HG02623 (cell line): ENCODE measurements around the gene FGGY.

Experiments used
- ATAC-seq: cut with Tn5 transposase; IDR thresholded peaks from one replicate; pipeline ENCODE4 v1.9.1; 2021; ENCODE audit warnings: moderate library complexity; ENCODE audit not compliant: unreplicated experiment

FGGY gene

GRCh38 chr1:59315529-59316463, 18.9 kb downstream of the FGGY start:
- ATAC-seq = no peak

DNA sequence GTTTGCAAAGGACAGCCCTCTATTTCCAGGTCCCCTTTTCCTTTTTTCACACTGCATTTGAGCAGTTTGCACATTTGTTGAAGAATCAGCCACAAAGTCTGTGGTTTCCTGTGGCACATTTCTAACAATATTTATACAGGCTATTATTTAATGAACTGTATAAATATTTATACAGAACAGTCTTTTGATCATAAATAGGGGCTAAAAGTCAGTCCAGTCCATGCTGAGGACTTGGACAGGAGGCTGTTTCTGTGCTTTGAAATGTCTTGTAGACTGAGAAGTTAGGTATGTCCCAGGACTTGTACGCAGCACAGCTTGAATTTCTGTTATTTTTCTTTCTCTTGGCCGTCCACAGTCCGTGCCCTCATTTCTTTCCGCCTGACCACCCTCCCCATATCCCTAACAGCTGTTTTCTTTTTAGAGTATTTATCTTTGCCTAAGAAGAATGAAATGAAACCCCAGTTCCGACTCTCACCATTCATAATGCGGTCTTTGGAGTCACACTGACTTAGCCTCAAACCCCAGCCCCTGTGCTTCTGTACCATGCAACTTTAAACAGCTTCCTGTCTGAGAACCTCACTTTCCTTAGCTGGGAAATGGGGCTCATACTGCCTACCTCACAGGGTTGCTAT, 19.7 kb downstream of the FGGY start:
- ATAC-seq = no peak

DNA sequence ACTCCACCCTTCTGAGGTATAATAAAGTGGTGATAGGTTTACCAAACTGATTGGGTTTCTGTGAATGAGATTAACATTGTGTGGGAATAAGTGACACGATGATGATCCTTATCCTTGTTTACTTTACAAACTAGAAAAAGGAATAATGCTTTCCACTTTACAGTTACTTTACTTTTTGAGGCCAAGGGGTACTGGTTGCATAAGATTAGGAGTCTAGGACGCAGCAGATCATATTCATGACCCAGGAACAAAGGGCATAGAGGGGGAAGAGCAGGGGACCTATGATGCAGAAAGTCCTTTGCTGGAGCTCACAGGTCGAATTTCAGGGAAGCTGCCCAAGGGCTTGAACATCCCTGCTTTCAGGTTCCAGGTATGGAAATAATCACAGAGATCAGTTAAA, 20.4 kb downstream of the FGGY start:
- ATAC-seq = no peak

GRCh38 chr1:59317780-59318179, 20.9 kb downstream of the FGGY start:
- no peak for ATAC-seq

GRCh38 chr1:59318271-59318860, 21.5 kb downstream of the FGGY start:
- ATAC-seq = no peak

DNA sequence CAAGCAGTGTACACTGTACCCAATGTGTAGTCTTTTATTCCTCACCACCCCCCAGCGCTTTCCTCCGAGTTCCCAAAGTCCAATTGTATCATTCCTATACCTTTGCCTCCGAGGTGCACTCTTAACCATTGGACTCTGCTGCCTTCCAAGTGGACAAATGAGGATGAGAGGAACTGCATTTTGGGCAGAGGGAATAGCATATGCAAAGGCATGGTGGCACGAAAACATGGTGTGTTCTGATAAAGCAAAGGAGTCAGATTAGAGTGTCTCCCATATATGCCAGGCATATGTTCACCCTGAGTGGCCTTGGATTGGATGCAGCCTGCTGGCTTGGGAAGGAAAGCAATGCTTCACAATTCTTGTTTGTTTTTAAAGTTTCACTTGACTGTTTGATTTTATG, 25.5 kb downstream of the FGGY start:
- ATAC-seq = no peak

DNA sequence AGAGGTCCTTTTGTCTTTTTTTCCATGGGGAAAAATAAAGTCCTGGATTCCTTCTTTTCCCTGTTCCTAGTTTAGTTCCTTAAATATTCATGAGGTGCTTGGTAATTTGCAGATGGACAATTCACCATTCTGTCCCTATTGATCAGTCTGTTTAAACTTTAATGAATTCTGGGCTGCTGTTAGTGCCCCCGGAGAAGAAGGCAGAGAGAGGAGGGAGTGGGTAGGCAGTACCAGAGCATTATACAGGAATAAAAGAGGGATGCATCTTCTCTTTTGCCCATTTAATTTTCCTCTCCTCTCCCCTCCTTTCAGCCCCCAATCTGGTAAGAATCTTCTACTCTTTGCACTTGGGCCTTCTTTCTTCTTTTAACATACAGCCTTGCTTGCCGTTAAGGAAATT, 25.9 kb downstream of the FGGY start:
- no peak for ATAC-seq

DNA sequence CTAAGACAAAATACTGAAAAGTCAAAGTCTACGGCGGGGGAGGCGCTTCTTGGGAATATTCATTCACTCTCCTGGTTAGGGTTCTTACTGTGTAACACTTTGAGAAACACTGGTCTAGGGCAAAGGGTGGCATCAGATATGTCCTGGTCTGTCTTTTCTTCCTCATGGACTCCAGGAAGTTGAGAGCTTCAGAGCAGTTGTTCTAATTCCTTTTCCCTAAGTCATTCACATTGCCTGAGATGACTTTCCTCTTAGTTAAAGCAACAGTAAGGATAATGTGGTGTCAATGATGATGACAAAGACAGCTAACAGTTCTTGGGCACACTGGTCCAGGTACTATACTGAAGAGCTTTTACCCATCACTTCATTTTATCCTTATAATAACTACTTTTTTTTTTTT, 27.0 kb downstream of the FGGY start:
- ATAC-seq = no peak

DNA sequence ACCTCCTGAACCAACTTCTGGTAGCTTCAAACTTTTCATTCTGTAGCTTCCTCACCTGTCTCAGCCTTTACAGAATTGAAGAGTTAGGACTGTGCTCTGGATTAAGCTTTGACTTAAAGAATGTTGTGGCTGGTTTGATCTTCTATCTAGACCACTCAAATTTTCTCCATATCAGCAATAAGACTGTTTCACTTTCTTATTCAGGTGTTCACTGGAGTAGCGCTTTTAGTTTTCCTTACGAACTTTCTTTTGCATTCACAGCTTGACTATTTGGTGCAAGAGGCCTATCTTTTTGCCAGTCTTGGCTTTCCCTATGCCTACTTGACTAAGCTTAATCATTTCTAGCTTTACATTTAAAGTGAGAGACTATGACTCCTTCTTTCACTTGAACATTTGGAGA, 31.5 kb downstream of the FGGY start:
- ATAC-seq = no peak

- ATAC-seq = no peak
Measured at GRCh38 chr1:59329412-59330053, 32.6 kb downstream of the FGGY start.

DNA sequence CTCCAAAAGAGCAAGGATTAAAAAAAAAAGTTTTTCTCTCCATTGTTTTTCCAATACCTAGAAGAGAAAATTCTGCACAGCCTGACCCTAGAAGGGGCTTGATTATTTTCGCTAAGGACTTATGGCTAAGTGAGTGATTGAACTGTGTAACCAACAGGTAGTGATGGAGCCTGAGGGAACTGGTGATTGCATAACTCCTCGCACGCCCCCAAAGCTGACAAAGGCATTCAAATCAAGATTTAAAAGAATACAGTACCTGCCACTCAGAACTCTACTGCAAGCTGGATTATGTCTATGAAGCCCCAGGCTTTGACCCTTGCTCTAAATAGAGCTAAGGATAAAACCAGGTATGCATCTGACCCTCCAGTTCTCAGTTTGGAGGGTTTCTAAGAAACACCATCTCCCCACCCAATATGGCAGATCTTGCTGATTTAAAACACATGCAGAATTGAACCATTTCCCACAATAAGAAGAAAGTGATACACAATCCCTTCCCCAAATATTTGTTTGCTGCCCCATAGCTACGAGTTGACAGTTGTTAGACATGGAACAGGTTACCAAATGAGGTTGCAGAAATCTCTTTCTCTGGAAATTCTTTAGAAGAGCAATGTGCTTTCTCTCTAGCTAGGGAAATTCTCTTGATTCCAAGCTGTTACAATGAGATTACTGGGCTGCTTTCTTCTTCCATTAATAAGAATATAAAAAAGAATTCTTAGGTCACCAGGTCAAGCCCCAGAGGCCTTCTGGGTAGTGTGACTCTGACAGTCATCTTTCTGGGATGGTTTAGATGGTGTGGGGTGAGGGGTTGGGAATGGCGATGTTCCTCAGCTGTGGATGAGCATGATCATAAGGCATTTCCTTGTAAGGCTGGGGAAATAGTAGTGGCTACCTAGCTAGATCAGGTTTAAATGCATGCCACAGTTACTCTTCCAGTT, 35.1 kb downstream of the FGGY start:
- no peak for ATAC-seq

DNA sequence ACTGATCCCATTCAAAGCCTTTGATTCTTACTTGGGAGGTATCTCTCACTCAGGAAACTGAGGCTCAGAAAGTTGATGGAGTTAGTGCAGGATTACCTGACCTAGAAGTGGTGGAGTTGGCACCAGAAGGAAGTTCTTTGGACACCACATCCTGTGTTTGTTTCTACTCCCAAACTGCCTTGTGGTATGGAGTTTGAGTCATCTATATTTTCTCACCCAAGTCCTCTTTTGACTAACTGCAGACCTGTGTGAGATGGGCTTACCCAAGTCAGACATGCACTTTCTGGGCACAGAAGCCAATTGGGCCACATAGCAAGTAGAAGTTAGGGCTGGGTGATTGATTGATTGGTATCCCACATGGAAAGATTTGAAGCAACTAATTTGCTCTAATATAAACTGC, 36.1 kb downstream of the FGGY start:
- no peak for ATAC-seq

DNA sequence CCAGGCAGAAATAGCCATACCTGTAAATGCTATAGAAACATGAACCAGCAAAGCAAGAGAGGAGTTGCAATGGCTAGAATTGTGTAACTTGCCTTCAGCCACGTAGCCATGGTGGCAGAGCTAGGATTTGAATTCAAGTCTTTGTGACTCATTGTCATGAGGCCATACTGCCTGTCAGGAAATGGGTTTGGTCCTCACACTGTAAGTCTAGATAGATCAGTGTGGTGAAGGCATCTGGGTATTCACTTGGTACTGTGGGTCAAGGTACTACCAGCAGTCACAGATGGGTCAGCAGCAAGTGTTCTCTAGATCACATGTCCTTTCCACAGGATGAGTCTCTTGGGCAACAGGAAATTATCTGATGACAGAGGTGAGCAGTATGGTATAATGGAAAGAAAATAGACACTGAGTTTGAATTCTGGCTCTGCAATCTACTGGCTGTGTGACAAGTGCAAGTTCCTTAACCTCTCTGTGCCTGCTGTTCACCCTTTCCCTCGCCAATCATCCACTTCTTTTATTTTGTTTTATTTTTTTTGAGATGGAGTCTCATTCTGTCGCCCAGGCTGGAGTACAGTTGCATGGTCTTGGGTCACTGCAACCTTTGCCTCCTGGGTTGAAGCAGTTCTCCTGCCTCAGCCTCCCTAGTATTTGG, 36.9 kb downstream of the FGGY start:
- ATAC-seq = no peak

GRCh38 chr1:59340411-59341307, 43.8 kb downstream of the FGGY start:
- ATAC-seq = no peak

GRCh38 chr1:59342801-59343575, 46.1 kb downstream of the FGGY start:
- no peak for ATAC-seq

DNA sequence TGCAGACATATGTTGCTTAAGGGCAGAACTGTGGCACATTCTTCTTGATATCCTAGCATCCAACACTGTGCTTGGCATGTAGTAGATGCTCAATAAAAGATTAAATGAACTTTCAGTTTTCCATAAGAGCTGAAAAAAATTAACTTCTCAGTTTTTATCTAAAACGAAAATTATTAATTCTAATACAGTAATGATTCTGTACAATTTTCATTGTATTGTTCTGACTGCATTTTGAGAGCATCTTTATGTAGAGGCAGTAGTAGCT, 46.6 kb downstream of the FGGY start:
- ATAC-seq = no peak

DNA sequence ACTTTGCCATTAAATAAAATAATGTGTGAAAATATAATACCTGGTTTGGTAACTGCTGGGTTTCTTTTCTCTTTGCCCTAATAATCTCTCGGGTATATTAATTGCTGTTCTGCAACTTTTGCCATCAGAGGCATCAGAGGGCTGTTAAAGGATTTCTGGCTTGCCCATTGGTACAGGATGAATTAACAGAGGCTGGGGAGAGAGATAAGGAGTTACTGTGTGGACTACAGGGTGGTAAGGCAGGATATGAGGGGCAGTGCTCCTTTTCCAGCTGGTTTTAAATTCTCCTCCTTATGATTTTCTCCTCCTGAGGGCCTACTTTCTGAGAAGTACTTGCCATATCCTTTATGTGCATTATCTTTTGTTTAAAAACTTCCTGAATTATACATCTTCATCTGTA, 48.3 kb downstream of the FGGY start:
- ATAC-seq = no peak

DNA sequence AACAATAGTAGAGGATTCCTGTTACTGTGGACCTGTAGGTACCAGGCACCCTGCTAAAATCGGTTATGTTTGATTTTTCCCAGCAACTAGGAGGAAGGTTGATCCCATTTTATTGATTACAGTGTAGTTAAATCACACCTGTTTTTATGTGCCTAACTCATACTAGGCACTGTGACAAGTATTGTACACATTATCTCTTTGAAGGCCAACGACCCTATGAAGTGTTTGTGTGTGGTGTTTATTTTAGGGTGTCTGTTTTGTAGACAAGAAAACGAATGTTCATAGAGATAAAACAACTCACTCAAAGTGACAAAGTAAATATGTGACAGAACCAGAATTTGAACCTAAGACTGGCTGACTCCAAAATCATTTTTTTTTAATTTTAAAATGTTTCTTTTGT, 49.5 kb downstream of the FGGY start:
- ATAC-seq = no peak

DNA sequence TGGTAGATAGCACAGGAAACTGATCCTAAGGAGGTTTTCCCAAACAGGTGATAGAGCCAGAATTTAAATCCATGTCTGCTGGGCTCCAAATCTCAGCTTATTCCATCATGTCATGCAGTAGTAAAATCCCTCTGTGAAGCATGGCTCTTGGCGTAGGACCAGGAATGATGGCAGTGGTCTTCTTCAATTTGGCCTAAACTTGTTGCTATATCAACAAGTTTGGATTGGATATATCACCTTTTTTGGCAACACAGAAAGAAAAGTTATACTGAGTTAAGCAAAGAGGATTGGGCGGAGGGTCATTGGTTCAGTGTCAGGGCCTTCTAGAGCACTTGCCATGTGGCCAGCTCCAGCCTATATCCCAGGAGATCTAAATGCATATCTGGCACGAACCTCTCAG, 52.2 kb downstream of the FGGY start:
- no peak for ATAC-seq
